AG08395 (cell line): Measurements from ENCODE around the gene ERC1.

Source experiments
- DNase-seq: peaks from one replicate; pipeline ENCODE4 v3.0.0; 2012; ENCODE audit warnings: mixed read lengths, low spot score

ERC1 gene

GRCh38 chr12:1439687-1440086 lies 448.7 kb downstream of the ERC1 start:
- DNase-seq, result no peak

DNA sequence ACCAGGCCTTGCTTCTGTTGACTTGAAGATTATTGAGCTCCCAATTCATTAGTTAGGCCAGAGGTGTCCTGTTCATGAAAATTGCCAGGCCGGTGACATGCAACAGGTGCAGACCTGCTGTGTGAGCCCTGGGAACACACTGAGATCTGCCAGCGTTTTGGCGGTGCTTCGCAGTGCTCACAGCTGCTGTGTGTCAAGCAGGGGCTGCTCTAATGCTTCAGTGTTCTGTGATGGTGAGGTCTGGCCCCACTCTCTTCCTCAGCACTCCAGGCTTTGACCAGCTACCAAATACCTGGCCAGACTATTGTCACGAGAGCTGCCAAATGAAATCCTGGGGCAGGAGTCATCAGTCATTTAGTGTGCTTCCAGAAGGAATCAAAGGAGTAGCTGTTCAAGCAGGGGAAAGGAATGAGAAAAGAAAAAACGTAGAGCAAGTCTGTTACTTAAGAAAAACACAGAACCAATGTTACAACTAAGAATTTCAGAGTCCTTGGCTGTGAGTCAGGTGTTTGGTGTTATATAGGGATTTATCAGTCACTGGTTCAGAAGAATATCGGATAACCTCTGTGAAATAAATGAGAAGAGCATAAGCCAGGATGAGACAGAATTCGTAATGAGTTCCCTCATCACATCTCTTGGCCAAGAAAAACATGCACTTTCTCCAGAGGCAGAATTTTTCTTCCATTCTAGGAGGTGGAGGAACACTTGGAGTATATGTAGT lies 452.6 kb downstream of the ERC1 start:
- peak; percentile 21 for DNase-seq

GRCh38 chr12:1444142-1444516 lies 453.1 kb downstream of the ERC1 start:
- no peak for DNase-seq

- no peak for DNase-seq
These were observed 454.8 kb downstream of the ERC1 start for GRCh38 chr12:1445807-1446206.

- DNase-seq, result no peak
These were observed 457.3 kb downstream of the ERC1 start for GRCh38 chr12:1448336-1448735.

DNA sequence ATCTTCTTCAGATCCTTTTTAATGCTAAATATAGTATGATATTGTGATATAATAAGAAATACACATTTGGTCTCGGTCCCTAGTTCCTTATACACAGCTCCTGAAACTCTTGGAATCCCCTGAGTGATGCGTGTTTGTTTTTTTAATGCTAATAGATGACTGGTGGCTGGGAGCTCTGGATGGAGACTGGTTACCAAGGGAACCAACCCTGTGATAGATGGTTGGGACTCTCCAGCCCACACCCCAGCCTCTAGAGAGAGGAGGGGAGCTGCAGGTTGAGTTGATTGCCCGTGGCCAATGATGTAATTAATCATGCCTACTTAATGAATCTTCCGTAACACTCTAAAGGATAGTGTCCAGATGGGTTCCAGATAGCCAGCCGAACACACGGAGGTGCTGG lies 462.8 kb downstream of the ERC1 start:
- no peak for DNase-seq

DNA sequence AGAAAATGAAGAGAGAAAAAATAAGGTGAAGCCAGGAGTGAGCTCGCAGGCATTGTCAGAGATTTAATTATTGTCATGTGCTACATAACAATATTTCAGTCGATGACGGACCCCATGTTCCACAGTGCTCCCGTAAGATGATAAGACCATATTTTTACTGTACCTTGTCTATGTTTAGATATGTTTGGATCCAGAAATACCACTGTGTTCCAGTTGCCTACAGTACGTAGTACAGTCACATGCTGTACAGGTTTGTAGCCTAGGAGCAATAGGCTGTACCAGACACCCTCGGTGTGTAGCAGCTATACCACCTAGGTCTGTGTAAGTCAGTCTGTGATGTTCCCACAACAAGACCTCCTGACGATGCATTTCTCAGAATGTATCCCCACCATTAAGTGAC lies 465.9 kb downstream of the ERC1 start:
- DNase-seq, result no peak

DNA sequence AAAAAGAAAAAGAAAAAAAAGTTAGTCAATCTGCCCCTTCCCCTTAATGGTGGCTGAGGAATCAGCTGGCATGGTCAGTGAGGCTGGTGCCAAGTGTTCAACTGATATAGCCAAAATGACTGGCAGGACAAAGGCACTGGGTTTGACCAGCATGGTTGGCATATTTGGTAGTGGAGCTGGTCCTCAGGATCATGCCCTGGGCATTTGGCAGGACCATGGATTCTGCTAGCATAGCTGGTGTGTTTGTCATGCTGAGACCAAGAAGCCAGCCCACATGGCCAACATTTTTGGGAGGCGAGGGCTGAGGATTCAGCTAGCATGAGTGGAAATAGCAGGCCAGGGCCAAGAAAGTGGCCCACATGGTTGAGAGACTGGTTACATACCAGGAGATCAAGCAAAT lies 466.9 kb downstream of the ERC1 start:
- peak; percentile 92 for DNase-seq

DNA sequence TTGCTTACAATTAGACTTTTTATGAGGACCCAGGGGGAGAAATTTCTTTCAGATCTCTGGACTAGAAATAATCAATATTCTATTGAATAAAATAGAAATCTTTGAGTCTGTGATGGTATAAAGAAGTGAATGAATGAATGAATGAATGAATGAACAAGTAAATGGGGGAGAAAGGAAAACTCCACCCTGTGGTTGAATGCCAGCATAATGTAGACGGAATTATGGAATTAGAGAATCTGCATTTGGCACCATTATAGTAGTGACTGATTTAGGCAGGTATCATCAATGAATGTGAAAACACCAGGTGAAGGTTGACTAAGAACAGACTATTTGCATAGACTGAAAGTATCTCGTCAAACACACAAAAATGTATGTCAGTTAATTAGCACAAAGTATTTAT lies 468.3 kb downstream of the ERC1 start:
- no peak for DNase-seq

GRCh38 chr12:1463073-1463905 lies 472.3 kb downstream of the ERC1 start:
- DNase-seq, result no peak

DNA sequence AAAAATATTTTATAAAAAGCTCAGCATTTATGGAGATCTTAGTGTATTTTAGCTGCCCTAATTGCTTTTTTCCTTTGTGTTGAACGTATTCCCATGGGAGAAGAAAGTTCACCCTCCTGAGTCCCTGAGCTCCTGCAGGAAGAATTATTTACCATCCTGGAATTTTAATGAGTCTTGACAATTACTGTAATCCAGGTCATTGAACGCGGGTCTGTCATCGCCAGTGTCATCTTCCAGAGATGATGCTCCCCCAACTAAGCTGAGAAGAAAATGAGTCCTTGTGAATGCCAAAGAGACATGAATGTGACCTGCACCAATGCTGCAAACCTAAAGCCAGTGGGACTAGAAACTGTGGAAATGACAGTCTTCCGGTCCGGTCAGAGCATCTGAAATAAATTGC lies 473.9 kb downstream of the ERC1 start:
- no peak for DNase-seq

DNA sequence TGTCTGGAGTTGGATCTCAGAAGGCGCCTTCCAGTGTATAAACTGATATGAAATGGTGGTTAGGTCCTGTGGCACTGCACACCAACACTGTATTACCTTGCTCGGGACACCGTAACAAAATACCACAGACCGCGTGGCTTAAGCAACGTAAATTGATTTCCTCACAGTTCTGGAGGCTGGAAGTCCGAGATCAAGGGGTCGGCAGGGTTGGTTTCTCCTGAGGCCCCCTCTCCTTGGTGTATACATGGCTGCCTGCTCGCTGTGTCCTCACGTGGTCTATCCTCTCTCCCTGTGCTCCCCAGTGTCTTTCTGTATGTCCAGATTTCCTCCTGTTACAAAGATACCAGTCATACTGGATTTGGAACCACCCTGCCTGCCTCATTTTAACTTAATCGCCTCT lies 475.0 kb downstream of the ERC1 start:
- DNase-seq, result no peak

DNA sequence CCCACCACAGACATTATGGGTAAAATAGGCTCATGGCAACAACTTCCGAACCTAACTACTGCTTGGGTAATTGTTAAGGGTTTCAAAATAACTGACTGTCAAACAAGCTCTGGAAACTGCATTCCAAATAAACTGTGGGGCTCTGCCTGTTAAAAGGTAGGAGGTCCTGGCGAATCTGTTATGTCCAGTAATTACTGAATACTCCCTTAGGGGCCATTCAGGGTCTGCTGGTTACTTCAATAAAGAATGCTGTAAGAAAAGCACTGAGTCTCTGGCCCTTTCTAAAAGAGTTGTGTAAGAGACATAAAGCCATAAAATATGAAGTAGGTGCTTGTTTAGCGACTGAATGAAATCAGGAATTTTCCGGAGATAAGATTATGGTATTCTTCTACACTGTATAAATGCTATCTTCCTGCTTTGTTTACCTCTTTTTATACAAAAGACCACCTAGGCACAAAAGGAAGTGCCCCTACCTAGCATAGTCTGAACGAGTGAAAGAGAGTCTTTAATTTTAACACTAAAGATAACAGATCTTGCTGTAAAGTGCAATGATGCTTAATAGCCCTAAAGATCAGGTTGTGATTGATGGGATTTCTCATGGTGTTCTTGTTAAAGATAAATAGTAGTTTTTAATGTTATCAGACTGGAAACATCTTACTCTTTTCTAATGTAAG lies 475.6 kb downstream of the ERC1 start:
- DNase-seq, result no peak

DNA sequence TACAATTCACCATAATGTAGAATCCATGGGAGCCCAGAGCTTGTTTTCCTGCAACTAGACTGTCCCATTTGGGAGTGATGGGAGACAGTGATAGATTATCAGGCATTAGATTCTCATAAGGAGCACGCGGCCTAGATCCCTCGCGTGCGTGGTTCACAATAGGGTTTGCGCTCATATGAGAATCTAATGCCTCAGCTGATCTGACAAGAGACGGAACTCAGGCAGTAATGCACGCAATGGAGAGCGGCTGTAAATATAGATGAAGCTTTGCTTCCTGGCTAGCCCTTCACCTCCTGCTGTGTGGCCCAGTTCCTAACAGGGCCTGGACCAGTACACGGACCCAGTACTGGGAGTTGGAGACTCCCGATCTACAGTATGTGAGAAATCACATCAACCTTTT lies 476.7 kb downstream of the ERC1 start:
- no peak for DNase-seq

GRCh38 chr12:1469070-1469469 lies 478.0 kb downstream of the ERC1 start:
- no peak for DNase-seq

GRCh38 chr12:1470051-1470450 lies 479.0 kb downstream of the ERC1 start:
- DNase-seq, result no peak

DNA sequence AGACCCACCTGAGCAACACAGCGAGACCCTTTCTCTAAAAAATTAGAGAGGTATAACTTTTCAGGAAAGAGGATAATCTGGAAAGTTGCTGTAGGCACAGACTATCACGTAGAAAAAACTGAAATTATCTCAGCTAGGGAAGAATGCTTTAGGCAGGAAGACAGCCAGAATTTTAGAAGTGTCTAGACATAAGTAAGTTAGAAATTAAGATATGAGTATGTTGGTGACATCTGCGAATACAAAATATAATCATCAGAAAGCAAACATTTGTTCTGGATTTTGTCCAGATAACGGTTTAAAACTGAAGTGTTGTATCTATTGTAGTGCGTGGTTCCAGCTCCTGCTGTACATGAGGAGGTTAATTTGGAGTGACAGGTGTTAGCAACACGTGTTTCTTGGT lies 480.2 kb downstream of the ERC1 start:
- no peak for DNase-seq

DNA sequence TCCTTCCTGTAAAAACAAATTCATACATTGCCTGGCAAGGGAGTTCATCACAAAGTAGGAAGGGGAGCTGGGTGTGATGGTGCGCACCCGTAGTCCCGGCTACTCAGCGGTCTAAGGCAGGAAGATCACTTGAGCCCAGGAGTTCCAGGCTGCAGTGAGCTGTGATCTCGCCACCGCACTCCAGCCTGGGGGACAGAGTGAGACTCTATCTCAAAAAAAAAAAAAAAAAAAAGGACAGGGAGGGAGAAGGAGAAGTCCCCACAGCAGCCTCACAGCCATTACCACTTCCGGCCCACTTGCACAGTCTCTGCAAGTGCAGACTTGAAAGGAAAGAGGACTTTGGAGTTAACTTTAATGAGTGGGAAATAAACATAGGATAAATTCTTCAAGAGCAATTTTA lies 482.4 kb downstream of the ERC1 start:
- DNase-seq, result no peak

- peak; percentile 85 for DNase-seq
These were observed 483.1 kb downstream of the ERC1 start for GRCh38 chr12:1474041-1474573.

- DNase-seq, result peak; percentile 35
These were observed 483.6 kb downstream of the ERC1 start for GRCh38 chr12:1474574-1475153.

DNA sequence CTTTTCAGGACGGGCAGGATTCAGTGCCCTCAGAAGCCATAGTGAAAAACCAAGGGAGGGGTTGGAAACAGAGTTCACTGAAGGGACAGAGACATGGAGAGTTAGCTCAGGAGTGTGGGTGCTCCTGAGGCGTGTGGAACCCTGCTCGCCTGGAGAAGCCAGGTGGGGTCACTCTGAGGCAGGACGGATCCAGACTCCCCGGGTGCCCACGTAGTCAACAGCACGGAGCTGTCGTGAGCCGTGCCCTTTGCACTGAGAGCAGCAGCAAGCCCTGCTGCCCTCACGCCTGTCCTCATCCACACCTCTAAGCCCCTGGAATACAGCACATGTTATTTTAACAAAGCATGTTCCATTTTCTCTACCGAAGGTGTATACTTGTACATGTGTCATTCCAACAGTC lies 488.6 kb downstream of the ERC1 start:
- DNase-seq, result no peak

DNA sequence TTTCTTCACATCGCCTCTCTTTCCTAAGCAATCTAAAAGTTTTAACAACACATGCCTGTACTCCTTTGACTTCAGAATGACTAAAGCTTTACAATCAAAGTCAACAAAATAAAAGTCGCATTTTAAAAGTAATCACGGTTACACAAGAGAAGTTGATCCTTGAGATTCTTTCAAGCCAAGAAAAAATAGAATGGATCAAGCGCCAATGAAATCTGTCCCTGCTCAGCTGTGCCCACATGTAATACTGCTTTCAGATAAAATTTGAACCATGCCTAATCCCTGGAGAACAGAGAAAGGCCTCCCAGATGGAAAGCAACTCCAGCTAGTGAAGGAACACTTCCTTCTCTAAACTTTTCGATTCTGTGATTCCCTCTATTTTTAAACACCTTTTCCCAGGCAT lies 490.3 kb downstream of the ERC1 start:
- DNase-seq, result no peak

GRCh38 chr12:1481906-1482305 lies 490.9 kb downstream of the ERC1 start:
- DNase-seq, result no peak
